ENCODE data around the gene ZNF496.

ZNF496 gene

DNA sequence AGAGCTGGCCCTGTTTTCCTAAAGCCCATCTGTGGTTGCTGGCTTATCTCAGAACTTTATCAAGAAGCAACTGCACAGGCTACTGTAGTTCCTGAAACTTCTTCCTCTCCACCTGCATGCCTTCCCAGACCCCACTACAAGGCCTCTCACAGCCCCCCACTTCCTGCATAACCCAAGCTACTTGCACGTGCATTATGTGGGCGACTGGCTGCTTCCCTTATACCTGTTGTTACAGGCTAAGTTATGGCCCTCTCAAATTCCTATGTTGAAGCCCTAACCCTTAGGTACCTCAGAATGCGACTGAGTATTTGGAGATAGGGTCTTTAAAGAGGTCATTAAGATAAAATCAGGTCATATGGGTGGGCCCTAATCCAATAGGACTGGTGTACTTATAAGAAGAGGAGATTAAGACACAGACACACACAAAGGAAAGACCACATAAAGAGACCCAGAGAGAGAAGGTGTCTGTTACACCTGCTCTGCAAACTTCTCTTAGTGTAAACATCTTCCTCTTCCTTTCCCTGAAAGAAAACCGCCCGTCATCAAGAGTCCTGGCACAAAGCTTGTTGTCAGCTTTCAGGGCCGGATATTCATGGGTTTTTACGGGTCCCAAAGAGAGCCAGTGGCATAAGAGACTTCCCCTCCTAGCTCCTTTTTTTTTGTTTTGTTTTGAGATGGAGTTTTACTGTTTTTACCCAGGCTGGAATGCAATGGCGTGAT is 5.1 kb downstream of the ZNF496 start:
- no peak for DNase-seq (ENCODE audit: low spot score)

GRCh38 chr1:247324923-247325322 is 6.7 kb downstream of the ZNF496 start:
- no peak for DNase-seq (ENCODE audit: low spot score)

DNA sequence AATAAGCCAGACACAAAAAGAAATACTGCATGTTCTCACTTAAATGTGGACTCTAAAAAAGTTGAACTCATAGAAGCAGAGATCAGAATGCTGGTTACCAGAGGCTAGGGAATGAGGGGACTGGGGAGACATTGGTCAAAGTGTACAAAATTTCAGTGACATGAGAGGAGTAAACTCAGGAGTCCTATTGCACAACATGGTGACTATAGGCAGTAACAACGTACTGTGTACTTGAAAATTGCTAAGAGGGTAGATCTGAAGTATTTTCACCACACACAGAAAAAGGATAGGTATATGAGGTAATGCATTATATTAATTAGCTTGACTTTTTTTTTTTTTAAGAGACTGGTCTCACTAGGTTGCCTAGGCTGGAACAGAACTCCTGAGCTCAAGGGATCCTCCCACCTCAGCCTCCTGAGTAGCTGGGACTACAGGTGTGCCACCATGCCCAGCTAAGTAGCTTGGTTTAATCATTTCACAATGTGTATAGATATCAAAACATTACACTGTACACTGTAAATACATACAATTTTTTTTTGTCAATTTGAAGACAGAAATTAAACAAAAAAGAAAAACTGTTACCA is 7.4 kb downstream of the ZNF496 start:
- no peak for DNase-seq (ENCODE audit: low spot score)

DNA sequence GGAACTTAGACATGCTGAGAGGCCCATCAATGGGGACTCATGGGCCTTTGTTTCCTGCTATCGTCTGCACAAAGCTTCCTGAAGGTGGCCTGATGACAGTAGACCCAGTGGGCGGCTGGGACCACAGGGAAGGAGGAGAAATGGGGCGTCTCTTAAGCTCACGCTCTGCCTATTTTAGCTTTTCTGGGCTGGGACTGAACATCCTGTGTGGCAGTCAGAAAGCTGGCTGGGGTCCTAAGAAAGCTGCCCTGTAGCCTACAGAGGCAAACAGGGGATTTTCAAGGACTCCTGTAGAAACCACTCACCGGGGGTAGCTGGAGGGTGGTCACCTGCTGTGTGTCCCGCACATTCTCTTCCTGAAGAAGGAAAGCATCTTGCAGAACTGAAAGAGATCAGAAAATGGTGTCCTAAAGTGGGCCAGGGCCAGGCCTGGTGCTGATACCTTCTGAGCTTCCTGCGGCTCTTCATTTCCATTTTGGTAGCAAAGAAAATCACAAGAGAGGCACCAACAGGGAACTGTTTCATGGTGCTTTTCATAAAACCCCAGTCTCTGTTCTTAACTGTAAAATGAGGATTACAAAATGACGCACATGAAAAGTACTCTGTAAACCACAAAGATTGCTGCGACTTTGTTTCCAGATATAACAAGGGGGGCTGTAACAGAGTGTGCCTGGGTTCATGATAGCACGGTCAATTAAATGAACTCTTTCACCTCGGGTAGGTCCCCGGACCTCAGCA is 8.6 kb downstream of the ZNF496 start:
- no peak for DNase-seq (ENCODE audit: low spot score)

- no peak for DNase-seq (ENCODE audit: low spot score)
Observed at GRCh38 chr1:247322442-247322841, 9.2 kb downstream of the ZNF496 start.

- no peak for DNase-seq (ENCODE audit: low spot score)
Observed at GRCh38 chr1:247317702-247318101, 14.0 kb downstream of the ZNF496 start.

- no peak for DNase-seq (ENCODE audit: low spot score)
Observed at GRCh38 chr1:247316590-247317197, 15.0 kb downstream of the ZNF496 start.

DNA sequence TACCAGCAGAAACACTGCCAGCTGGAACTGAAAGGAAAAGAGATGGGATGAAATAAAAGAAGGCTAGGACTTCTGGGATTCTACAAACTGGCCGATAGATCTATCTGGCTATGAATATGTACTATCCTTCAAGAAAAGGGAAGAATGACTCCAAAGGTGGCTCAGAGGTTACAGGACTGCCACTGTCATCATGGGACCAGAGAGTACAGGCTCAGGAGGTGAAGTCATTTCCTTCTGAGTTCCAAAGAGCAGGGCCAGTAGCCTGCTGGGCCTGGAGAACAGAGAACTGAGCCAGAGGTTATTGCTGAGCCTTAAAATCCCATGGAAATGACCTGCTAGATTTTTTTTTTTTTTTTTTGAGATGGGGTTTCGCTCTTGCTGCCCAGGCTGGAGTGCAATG is 27.6 kb downstream of the ZNF496 start:
- no peak for DNase-seq (ENCODE audit: low spot score)

- no peak for DNase-seq (ENCODE audit: low spot score)
Observed at GRCh38 chr1:247303216-247303615, 28.5 kb downstream of the ZNF496 start.

GRCh38 chr1:247301176-247301540 is 30.5 kb downstream of the ZNF496 start:
- DNase-seq (ENCODE audit: low spot score), result no peak

DNA sequence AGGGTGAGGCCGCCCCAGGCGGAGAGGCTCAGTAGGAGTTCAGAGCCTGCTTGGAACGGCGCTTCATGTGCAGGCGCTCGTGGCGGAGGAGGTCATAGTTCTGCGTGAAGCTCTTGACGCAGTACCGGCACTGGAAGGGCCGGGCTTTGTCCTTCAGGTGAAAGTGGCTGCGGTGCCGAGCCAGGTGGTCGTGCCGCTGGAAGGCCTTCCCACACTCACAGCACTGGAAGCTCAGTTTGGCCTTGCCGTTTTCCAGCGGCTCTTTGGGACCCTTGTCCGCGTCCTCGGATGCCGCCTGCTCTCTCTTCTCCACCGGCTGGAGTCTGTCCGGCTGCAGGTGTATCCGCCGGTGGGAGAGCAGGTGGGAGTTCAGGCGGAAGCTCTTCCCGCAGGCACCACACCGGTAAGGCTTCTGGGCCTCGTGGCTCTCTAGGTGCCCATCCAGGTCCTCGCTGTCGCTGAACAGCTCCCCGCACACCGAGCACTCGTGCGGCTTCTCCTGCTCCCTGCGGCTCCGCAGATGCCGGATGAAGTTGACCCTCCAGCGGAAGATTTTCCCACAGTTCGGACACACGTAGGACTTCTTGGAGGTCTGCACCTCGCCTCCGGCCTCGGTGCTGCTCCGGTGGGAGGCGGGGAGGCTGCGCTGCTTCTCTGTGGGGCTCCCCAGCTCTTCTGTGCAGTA is 31.0 kb downstream of the ZNF496 start:
- DNase-seq (ENCODE audit: low spot score), result no peak

DNA sequence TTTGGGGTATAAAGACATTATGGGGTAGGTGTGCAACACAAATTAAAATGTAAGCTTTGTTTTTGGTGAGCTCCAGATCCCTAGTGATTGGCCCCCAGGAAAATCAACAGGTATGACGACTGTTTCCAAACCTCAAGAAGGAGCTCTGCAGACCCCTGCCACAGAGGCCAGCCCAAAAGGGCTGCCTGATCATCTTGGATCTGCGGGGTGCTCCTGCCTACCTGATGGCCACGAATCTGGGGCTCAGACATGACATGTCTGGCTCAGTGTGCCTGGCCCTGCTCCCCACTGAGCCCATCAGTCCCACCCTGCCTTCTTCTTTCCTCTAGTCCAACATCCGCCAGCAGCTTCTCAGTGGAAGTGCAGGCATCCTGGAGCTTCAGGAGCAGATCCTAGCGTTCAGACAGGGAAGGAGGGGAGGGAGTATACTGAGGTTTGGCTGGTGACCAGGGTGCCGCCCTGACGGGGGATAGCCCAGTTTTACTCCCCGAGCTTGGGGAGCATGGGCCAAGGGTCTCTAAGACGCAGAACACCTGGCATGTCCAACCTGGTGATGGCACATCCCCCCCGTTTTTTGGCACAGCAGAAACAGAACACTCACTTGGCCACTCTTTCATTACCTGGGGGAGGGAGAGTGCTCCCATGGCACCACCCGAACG is 31.8 kb downstream of the ZNF496 start:
- no peak for DNase-seq (ENCODE audit: low spot score)

DNA sequence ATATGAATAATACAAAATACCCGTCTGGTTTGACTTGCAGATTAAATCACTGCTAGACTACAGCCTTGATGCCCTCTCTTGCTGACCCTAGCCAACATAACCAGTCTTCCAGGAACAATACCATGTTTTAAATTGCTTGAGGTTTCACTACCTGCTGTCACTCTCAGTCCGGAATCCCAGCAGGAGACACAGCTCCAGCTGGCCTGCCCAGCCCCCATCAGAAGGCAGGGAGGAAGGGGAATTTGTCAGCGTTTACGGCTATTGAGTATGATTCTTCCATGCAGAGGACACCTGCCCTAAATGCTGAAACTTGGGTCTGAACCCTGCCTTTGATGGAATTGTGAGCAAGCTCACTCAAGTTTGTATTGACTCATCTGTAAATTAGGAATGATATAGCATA is 33.0 kb downstream of the ZNF496 start:
- DNase-seq (ENCODE audit: low spot score), result no peak

DNA sequence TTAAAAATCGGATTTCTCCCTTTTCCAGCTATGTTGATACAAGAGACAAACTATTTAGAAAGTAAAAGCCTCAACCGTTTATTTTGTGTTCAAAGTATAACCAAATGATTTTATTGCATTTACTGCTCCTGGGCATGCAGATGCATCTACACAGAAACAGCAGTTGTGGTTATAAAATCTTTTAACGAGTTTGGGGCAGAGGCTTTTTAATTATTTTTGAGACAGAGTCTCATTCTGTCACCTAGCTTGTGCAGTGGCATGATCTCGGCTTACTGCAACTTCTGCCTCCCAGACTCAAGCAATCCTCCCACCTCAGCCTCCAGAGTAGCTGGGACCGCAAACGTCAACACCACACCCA is 33.6 kb downstream of the ZNF496 start:
- DNase-seq (ENCODE audit: low spot score), result no peak

GRCh38 chr1:247297263-247298123 is 34.2 kb downstream of the ZNF496 start:
- no peak for DNase-seq (ENCODE audit: low spot score)

DNA sequence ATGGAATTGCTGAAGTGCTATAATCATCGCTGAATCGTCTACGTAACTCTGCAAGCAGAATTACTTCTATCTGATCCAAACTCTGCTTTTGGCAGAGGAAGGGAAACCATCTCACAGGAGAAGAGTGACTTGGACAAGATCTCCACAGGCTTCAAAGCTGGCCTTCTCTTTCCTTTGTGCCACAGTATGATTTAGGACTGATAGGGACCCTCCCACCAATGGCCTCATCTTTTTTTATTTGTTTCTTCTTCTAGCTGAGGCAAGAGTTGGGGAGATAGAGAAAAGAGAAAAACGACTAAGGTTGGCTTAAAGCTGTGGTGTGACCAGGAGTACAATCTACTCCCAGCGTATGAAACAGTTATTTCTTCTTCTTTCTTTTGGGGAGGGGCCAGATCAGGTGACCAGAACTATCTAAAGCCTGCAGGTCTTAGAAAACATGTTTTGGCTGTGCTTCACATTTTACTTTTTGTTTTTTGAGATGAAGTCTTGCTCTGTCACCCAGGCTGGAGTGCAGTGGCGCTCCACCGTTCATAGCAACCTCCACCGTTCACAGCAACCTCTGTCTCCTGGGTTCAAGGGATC is 35.0 kb downstream of the ZNF496 start:
- DNase-seq (ENCODE audit: low spot score), result no peak

- DNase-seq (ENCODE audit: low spot score), result no peak
Observed at GRCh38 chr1:247295746-247296145, 35.9 kb downstream of the ZNF496 start.

DNA sequence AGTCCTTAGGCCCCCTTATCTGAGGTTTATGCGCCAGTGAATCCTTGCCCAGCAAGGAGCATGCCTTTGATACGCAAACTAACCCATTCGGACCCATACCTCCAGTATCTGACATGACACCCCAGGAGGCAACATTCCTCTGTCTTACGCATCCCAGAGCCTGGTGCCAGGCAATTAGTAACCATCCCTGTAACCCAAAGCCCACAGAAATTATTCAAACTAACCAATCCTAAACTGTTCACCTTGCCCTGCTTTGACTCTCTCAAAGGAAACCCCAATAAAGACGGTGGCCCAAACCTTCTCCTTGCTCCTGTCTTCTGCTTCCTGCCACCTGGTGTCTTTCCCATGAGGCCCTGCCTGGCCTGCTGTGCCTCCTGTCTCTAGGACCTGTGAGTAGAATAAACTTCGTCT is 36.4 kb downstream of the ZNF496 start:
- DNase-seq (ENCODE audit: low spot score), result no peak

DNA sequence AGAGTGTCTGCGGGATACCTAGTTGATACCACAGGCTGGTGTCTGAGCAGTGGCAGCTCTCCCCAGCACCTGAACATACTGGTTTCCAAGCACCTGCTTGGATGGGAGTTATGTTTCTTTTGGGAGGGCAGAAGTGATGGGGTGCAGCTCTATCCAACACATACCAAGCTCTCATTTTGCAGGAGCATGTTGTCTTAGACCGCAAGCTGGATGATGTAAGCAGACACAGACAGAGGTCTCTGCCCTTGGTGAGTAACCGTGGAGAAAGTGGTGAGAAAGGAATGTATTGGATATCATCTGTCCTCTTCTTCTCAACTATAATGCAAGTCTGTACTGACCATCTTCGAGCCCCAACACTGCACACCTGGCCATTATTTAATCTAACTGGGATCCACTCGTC is 37.4 kb downstream of the ZNF496 start:
- DNase-seq (ENCODE audit: low spot score), result no peak

DNA sequence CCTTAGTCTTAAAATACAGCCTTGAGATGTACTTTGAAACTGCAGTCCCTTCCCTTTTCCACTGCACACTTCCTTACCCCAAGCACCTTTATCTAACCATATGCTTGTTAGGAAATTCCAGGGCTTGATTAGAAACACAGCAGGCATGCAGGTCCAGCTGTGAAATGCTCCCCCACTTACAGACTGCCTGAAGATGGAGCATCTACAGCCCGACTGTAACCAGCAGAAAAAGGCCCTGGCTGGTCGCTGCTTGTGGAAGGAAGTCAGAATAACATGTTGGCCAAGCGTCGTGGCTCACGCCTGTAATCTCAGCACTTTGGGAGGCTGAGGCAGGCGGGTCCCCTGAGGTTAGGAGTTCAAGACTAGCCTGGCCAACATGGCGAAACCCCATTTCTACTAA is 38.6 kb downstream of the ZNF496 start:
- DNase-seq (ENCODE audit: low spot score), result no peak

Data from hematopoietic multipotent progenitor cell treated with erythropoietin and hydrocortisone succinate and interleukin-3 and kit ligand, for 17 days (in vitro differentiated cells).